Liver (tissue), 3 donors: Measurements from ENCODE around the gene SREBF2.

Experiments used
- CTCF ChIP-seq: fragments of 150-350 bp; IDR thresholded peaks from 2 replicates; pipeline ENCODE4 v1.5.1; 2017; ENCODE audit warnings: improper control_type of control experiment, low read depth, low read length; ENCODE audit not compliant: missing input control
- FOXA1 ChIP-seq: IDR thresholded peaks from 2 replicates; pipeline ENCODE4 v1.6.1; 2016; ENCODE audit warnings: antibody characterized with exemption
- GABPA ChIP-seq, 2 donors: IDR thresholded peaks in 1 of 2; conservative IDR thresholded peaks in 1 of 2; 2 replicates each; pipeline ENCODE4 v1.6.1; 2016; ENCODE audit warnings: antibody characterized with exemption in 2 of 2, mild to moderate bottlenecking in 1 of 2, moderate library complexity in 1 of 2
- HNF4A ChIP-seq, 2 donors: conservative IDR thresholded peaks; 2 replicates each; pipeline ENCODE4 v1.6.1; 2016; ENCODE audit warnings: antibody characterized with exemption in 2 of 2, mild to moderate bottlenecking in 2 of 2
- HNF4G ChIP-seq: IDR thresholded peaks from 2 replicates; pipeline ENCODE4 v1.6.1; 2016; ENCODE audit warnings: antibody characterized with exemption
- MAX ChIP-seq: IDR thresholded peaks from 2 replicates; pipeline ENCODE4 v1.6.1; 2016; ENCODE audit warnings: antibody characterized with exemption
- RXRA ChIP-seq, 2 donors: IDR thresholded peaks; 2 replicates each; pipeline ENCODE4 v1.6.1; 2017 to 2018; ENCODE audit warnings: antibody characterized with exemption in 2 of 2, mild to moderate bottlenecking in 1 of 2
- SP1 ChIP-seq: IDR thresholded peaks from 2 replicates; pipeline ENCODE4 v1.6.1; 2018; ENCODE audit warnings: antibody characterized with exemption, mild to moderate bottlenecking
- YY1 ChIP-seq: IDR thresholded peaks from 2 replicates; pipeline ENCODE4 v1.6.1; 2016; ENCODE audit warnings: antibody characterized with exemption, mild to moderate bottlenecking
- ZBTB33 ChIP-seq: IDR thresholded peaks from 2 replicates; pipeline ENCODE4 v1.6.1; 2016; ENCODE audit warnings: antibody characterized with exemption
- donor health status: healthy.
- donor health status: healthy.

- TF ChIP-seq CTCF = no peak
- no peak for TF ChIP-seq YY1
- no peak for TF ChIP-seq HNF4G
- TF ChIP-seq FOXA1 = no peak
- no peak for TF ChIP-seq HNF4A (conservative IDR thresholded peaks at IDR 0.05)
- TF ChIP-seq MAX = no peak
- TF ChIP-seq RXRA (IDR thresholded peaks at IDR 0.05) = no peak
- no peak for TF ChIP-seq SP1
- no peak for TF ChIP-seq ZBTB33
- TF ChIP-seq GABPA (IDR thresholded peaks at IDR 0.05 in 1 of 2, conservative IDR thresholded peaks at IDR 0.05 in 1 of 2) = no peak
These were observed 85.2 kb downstream of the SREBF2 start for GRCh38 chr22:41917903-41918791.
